GM12865 (cell line): ENCODE measurements around the gene FBRSL1.
"Not testable (repeated sequence)": the region's sequence is repeated elsewhere in the genome, so short reads cannot be mapped to it uniquely, and the experiment has no call there.

Experiments used
- DNase-seq: peaks from one replicate; pipeline ENCODE4 v3.0.0; 2010; ENCODE audit warnings: low read depth
- H3K4me3 ChIP-seq: 2 replicates; pipeline ENCODE4 v1.5.1; 2011; ENCODE audit warnings: mild to moderate bottlenecking, low read depth, low read length, control low read depth
- TF ChIP-seq, protein P1 (sequence below): IDR thresholded peaks from 2 replicates; pipeline ENCODE4 v1.5.1; 2011; ENCODE audit warnings: low read length, control low read depth, low read depth, inconsistent platforms; ENCODE audit not compliant: insufficient read depth; ENCODE audit errors: missing control alignments

The FBRSL1 gene

DNA sequence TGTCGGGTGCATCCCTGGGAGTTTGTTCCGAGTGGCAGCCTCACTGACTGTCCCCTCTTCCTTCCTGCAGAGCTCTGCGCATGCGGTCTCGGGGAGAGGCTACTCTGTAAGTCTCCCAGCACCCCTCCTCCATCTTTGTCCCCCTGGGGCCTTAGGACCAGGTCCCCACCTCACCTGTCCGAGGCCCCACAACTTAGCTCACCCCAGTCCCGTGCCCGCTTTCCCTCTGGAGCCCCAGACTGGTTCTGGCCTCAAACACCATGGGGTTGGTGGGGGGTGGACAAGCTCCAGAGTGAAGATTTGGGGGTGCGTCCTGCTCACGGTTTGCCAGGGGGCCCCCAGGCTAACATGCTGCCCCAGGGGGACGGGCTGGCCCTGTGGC, 37.9 kb downstream of the FBRSL1 start:
- DNase-seq, result no peak

DNA sequence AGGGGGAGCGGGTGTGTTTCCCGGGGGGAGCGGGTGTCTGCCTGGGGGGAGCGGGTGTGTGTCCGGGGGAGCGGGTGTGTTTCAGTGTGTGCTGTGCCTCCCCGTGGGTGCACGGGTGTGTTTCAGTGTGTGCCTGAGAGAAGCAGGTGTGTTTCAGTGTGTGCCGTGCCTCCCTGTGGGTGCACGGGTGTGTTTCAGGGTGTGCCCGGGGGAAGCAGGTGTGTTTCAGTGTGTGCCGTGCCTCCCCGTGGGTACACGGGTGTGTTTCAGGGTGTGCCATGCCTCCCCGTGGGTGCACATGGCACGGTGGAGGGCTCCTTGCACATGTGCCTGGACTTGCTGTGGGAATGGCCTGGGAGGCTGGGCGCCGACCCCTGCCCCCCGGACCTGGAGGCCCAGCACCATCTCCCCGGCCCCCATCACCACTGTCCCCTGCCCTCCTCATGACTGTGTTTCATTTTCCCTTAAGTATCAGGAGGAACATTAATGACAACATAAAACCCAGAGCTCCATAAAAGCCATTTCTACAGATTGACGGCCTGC, 38.7 kb downstream of the FBRSL1 start:
- no peak overlapping the region for H3K4me3 ChIP-seq
- TF ChIP-seq, protein P1, sequence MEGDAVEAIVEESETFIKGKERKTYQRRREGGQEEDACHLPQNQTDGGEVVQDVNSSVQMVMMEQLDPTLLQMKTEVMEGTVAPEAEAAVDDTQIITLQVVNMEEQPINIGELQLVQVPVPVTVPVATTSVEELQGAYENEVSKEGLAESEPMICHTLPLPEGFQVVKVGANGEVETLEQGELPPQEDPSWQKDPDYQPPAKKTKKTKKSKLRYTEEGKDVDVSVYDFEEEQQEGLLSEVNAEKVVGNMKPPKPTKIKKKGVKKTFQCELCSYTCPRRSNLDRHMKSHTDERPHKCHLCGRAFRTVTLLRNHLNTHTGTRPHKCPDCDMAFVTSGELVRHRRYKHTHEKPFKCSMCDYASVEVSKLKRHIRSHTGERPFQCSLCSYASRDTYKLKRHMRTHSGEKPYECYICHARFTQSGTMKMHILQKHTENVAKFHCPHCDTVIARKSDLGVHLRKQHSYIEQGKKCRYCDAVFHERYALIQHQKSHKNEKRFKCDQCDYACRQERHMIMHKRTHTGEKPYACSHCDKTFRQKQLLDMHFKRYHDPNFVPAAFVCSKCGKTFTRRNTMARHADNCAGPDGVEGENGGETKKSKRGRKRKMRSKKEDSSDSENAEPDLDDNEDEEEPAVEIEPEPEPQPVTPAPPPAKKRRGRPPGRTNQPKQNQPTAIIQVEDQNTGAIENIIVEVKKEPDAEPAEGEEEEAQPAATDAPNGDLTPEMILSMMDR, result no peak
- DNase-seq, result no peak

More for the DNA sequence above, 37.9 kb downstream of the FBRSL1 start:
- H3K4me3 ChIP-seq, result no peak overlapping the region
- TF ChIP-seq, protein P1, result no peak

DNA sequence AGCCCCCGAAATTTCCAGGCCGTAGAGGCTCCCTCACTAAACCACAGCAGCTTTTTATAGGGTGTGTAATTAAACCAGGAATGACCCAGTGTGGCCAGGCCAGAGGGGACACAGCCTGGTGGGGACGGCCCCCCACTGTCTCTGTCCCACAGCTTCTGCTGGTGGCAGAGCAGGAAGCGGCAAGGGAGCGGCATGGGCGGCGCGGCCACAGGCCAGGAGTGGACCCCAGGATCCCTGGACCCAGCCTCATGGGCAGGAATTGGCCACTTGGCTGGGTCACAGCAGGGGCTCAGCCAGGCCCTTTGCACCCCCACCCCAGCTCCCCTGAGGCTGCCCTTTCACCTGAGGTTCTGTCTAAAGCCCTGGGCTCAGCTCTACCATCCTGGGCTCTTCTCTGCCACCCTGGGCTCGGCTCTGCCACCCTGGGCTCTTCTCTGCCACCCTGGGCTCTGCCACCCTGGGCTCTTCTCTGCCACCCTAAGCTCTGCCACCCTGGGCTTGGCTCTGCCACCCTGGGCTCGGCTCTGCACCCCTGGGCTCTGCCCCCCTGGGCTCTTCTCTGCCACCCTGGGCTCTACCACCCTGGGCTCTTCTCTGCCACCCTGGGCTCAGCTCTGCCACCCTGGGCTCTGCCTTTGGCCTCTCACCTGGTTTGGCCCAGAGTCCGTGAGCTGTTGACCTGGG, 39.3 kb downstream of the FBRSL1 start:
- DNase-seq, result no peak
- TF ChIP-seq, protein P1, result no peak
- H3K4me3 ChIP-seq, result no peak overlapping the region

DNA sequence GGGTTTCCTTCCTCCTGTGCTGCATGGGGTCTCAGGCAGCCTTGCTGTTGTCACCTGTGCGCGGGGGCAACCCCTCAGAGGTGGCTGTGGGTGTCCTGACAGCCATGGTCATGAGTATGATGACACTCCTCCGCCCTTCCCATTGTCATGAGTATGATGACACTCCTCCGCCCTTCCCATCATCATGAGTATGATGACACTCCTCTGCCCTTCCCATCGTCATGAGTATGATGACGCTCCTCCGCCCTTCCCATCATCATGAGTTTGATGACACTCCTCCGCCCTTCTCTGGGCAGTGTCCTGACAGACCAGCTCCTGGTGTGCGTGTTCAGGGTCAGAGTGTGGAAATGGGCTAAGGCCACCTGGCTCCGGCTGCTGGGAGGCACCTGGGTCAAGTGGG, 40.0 kb downstream of the FBRSL1 start:
- DNase-seq, result no peak
- no peak overlapping the region for H3K4me3 ChIP-seq
- TF ChIP-seq, protein P1, result no peak

DNA sequence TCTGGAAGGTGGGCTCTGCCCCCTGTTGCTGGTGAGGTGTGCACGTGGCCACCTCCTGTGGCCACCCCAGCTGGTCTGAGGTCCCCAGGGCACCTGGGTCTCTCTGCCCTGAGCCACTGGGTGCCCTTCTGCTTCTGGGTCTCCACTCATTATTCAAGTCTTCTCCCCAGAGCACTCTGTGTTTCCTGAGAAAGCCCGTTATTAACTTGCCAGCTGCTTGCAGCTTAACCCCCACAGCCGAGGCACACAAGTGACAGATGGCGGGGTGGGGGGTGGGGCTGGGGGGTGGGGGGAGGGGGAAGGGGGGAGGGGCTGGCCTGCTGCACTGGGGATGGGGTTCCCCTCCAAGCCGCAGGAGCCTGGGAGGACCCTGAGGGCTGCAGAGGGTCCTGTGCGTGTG, 40.5 kb downstream of the FBRSL1 start:
- TF ChIP-seq, protein P1, result no peak
- no peak for DNase-seq

DNA sequence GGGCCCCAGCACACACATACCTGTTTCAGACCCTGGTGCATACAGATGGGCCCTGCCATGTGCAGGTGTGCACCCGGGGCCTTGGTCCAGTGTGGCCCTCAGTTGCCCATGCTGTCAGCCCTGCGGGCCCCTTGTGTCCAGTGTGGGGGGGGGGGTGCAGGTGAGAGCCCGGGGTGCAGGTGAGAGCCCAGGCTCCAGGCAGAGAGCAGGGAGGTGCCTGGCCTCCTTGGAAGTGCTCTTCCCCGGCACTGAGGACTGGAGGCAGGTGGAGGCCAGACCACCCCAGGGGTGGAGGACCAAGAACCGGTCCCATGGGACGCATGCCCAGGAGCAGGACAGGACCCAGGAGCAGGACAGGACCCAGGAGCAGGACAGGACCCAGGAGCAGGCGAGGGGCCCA, 40.9 kb downstream of the FBRSL1 start:
- DNase-seq, result no peak
- TF ChIP-seq, protein P1, result no peak
- no peak overlapping the region for H3K4me3 ChIP-seq

More for the DNA sequence above, 40.5 kb downstream of the FBRSL1 start:
- no peak overlapping the region for H3K4me3 ChIP-seq

DNA sequence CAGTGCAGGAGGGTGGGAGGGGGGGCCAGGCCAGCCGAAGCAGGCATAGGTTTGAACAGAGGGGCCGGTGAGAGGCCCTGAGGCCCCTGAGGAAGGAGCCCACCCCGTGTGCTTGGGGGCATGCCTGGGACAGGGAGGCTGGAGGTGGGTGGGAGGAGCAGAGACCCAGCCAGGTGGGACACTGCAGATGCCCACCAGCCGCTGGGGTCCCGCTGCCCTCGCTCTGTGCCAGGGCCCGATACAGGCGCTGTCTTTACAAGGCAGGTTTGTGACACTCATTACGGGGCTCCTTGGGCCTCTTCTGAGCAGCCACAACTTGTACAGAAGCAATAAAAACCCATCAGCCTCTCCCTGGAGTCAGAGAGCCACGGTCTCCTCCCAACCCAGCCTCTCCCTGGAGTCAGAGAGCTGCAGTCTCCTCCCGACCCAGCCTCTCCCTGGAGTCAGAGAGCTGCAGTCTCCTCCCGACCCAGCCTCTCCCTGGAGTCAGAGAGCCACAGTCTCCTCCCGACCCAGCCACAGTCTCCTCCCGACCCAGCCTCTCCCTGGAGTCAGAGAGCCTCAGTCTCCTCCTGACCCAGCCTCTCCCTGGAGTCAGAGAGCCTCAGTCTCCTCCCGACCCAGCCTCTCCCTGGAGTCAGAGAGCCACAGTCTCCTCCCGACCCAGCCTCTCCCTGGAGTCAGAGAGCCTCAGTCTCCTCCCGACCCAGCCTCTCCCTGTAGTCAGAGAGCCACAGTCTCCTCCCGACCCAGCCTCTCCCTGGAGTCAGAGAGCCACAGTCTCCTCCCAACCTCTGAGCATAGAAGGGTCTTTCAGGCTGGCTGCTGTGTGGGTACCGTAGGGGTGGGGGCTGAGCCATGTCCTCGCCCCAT, 43.0 kb downstream of the FBRSL1 start:
- H3K4me3 ChIP-seq, DNase-seq: not testable (repeated sequence)
